ENCODE results near the gene FXYD3.

FXYD3 gene

DNA sequence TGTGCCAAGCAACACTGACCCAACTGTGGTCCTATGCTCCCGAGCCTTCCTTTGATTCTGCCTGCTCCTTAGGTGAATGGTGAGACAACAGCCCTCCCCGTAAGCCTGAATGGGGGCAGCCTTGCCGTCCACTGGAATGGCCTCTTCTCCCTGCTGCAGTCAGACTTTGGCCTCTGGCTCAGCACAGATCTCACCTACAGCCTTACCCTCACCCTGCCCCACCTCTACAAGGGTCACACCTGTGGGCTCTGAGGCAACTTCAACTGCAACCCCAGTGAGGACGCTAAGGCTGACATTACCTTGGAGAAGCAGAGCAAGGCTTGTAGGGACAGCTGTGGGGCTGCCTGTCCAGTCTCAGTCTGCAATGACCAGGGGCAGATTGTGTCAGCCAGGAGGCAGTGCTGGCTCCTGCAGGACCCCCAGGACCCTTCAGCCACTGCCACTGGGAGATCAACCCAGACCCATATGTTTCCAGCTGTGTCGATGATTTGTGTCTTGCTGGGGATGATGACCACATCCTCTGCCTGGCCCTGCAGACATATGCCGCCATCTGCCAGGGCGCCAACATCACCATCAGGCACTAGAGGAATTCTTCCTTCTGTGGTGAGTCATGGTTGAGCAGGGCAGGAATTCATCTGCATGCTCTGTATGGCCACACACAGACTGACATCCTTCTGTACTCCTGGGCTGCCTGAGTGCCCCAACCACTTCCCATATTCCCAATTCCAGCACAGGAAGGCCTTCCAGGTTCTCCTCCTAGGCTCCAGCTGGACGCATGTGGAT, 27.3 kb upstream of the FXYD3 start:
- Histone ChIP-seq H3K36me3 (ENCODE audit: insufficient read depth, low read length) (no peaks in the 10 kb centered on the region), H3K4me2 (ENCODE audit: low read length) (no peak overlapping the region), H3K9ac (ENCODE audit: low read depth, low read length) (no peak overlapping the region), H3K4me3 (ENCODE audit: low read length) (no peak overlapping the region), H3K27me3 (ENCODE audit: control insufficient read depth, insufficient read depth, low read length) (peaks cover 2% of the 10 kb centered on the region), H3K4me1 (ENCODE audit: control insufficient read depth, insufficient read depth, low read length) (peaks cover 15% of the 10 kb centered on the region), H3K9me3 (replicated peaks; ENCODE audit: low read length) (no peaks in the 10 kb centered on the region)

DNA sequence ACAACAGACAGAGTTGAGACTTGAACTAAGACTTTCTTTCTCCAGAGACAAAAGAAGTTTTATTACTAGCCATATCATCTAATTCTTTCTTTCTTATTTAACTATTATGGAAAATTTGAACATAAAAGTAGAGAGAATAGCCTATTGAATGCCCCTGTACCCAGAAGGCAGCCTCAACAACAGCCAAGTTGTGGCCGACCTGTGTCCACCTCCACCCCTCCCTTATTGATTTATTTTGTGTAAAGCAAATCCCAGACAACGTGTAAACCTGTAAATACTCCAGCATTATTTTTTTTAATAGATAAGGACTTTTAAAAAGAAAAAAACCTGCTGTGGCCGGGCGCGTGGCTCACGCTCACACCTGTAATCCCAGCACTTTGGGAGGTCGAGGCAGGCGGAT, 26.1 kb upstream of the FXYD3 start:
- Histone ChIP-seq H3K9me3 (replicated peaks; ENCODE audit: low read length) (no peaks in the 10 kb centered on the region), H3K4me2 (ENCODE audit: low read length) (no peak overlapping the region), H3K4me1 (ENCODE audit: control insufficient read depth, insufficient read depth, low read length) (peaks cover 15% of the 10 kb centered on the region), H3K27me3 (ENCODE audit: control insufficient read depth, insufficient read depth, low read length) (peaks cover under 1% of the 10 kb centered on the region), H3K4me3 (ENCODE audit: low read length) (no peak overlapping the region), H3K9ac (ENCODE audit: low read depth, low read length) (no peak overlapping the region), H3K36me3 (ENCODE audit: insufficient read depth, low read length) (no peaks in the 10 kb centered on the region)

DNA sequence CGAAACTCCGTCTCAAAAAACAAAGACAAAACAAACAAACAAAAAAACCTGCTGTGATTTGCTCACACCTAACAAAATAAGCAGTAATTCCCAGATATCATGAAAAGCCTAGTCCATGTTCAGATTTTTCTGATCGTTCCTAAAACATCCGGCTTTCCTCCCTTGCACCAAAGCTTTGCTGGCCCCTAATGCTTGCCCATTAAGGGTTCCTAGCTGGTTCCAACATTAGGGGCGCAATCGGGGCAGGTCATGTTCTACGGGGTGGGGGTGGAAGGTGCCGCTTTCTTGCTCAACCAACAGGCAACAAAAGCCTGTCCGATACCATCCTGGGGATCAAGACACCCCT, 25.5 kb upstream of the FXYD3 start:
- no peaks in the 10 kb centered on the region for H3K27me3 ChIP-seq (ENCODE audit: control insufficient read depth, insufficient read depth, low read length)
- no peak overlapping the region for H3K4me2 ChIP-seq (ENCODE audit: low read length)
- H3K9me3 ChIP-seq (replicated peaks; ENCODE audit: low read length), result no peaks in the 10 kb centered on the region
- peaks cover 15% of the 10 kb centered on the region for H3K4me1 ChIP-seq (ENCODE audit: control insufficient read depth, insufficient read depth, low read length)
- no peak overlapping the region for H3K9ac ChIP-seq (ENCODE audit: low read depth, low read length)
- H3K4me3 ChIP-seq (ENCODE audit: low read length), result no peak overlapping the region
- H3K36me3 ChIP-seq (ENCODE audit: insufficient read depth, low read length), result no peaks in the 10 kb centered on the region

DNA sequence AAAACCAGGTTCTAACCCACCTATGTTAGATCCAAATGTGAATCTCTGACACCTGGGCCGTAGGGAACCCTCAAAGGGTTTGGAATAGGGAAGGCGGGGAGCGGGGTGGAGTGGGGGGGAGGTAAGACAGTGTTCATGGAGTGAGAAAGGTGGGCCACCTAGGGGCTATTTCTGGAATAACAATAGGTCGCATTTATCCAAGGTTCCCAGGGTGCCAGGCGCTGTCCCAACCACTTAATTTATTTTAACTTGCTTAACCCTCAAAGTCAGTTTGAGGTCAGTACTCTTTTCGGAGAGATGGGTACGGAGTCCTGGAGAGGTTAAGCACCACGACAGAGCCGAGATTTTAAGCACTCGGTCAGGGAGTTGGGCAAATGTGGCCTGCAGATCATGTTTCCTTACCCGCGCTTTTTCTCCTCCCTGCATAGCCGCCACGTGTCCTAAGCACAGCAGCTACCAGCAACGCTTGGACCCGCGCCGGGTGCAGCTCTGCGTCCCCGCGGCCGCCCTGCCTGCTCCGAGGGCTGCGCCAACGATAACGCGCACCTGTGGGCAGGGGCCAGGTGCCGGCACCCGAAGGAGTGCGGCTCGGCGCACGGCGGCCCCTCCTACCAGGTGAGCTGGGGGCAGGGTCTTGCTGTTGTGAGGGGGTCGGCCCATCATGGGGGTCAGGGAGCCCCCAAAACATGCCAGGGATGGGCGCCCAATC, 25.0 kb upstream of the FXYD3 start:
- no peak overlapping the region for H3K9ac ChIP-seq (ENCODE audit: low read depth, low read length)
- H3K4me1 ChIP-seq (ENCODE audit: control insufficient read depth, insufficient read depth, low read length), result peaks cover 15% of the 10 kb centered on the region
- no peaks in the 10 kb centered on the region for H3K9me3 ChIP-seq (replicated peaks; ENCODE audit: low read length)
- no peak overlapping the region for H3K4me3 ChIP-seq (ENCODE audit: low read length)
- no peaks in the 10 kb centered on the region for H3K27me3 ChIP-seq (ENCODE audit: control insufficient read depth, insufficient read depth, low read length)
- H3K4me2 ChIP-seq (ENCODE audit: low read length), result peak overlapping the region; percentile 48
- H3K36me3 ChIP-seq (ENCODE audit: insufficient read depth, low read length), result no peaks in the 10 kb centered on the region

DNA sequence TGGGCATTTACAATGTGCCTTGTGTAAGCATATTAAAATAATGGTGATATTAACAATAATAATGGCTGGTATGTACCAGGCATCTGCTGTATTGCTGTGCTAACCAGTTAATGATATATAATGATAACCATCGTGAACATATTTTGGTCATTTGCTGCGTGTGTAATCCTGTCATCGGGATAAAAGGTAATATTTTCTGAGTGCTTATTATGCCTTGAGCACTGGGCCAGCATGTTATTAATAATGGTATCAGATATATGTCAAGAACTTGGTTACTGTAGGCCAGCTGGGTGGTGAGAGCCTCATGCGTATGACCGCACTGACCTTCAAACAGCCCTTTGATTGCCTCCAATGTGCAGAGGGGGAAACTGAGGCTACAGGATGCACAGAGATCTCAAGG, 22.2 kb upstream of the FXYD3 start:
- Histone ChIP-seq H3K4me3 (ENCODE audit: low read length) (no peak overlapping the region), H3K4me2 (ENCODE audit: low read length) (no peak overlapping the region), H3K27me3 (ENCODE audit: control insufficient read depth, insufficient read depth, low read length) (peaks cover 7% of the 10 kb centered on the region), H3K9ac (ENCODE audit: low read depth, low read length) (no peak overlapping the region), H3K9me3 (replicated peaks; ENCODE audit: low read length) (no peaks in the 10 kb centered on the region), H3K4me1 (ENCODE audit: control insufficient read depth, insufficient read depth, low read length) (peaks cover 11% of the 10 kb centered on the region), H3K36me3 (ENCODE audit: insufficient read depth, low read length) (no peaks in the 10 kb centered on the region)

DNA sequence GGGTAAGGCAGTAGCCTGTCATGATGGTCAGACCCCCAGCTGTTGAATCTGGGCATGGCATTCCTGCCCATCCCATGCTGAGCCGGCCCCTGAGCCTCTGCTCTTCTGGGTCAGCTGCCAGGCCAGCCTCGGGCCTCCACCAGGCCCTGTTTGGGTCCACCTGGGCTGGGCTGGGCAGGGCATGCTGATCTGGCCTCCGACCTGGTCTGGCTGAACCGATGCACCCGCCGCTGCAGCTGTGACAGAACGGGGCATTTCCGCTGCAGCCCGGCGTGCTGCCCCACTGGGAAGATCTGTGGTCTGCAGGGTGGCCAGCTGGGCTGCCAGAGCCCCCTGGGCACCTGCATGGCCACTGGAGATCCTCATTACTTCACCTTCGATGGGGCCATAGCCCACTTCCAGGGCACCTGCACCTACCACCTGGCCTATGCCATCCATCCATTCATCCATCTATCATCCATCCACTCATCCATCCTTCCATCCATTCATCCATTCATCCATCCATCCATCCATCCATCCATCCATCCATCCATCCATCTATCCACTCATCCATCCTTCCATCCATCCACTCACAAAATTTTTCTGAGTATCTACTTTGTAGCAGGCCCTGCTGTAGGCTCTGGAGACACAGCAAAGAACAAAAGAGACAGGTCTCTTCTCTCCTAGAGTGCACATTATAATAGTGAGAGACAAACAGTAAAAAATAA, 21.5 kb upstream of the FXYD3 start:
- peaks cover 12% of the 10 kb centered on the region for H3K27me3 ChIP-seq (ENCODE audit: control insufficient read depth, insufficient read depth, low read length)
- peaks cover 6% of the 10 kb centered on the region for H3K4me1 ChIP-seq (ENCODE audit: control insufficient read depth, insufficient read depth, low read length)
- no peak overlapping the region for H3K4me2 ChIP-seq (ENCODE audit: low read length)
- no peaks in the 10 kb centered on the region for H3K36me3 ChIP-seq (ENCODE audit: insufficient read depth, low read length)
- H3K4me3 ChIP-seq (ENCODE audit: low read length), result no peak overlapping the region
- no peaks in the 10 kb centered on the region for H3K9me3 ChIP-seq (replicated peaks; ENCODE audit: low read length)
- no peak overlapping the region for H3K9ac ChIP-seq (ENCODE audit: low read depth, low read length)

DNA sequence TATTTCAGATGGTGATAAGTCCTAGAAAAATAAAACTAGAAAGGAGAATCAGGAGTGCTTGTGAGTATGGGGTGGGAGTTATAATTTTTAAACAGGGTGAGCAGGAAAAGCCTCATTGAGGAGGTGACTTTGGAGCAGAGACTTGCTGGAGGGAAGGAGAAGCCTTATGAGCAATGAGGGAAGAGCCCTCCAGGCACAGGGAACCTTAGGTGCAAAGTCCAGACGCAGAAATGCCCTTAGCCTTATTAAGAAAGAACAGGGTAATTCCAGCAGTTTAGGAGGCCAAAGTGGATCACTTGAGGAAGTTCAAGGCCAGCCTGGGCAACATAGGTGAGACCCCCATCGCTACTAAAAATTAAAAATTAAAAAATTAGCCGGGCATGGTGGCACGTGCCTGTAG, 21.0 kb upstream of the FXYD3 start:
- Histone ChIP-seq H3K27me3 (ENCODE audit: control insufficient read depth, insufficient read depth, low read length) (peaks cover 14% of the 10 kb centered on the region), H3K9me3 (replicated peaks; ENCODE audit: low read length) (no peaks in the 10 kb centered on the region)

DNA sequence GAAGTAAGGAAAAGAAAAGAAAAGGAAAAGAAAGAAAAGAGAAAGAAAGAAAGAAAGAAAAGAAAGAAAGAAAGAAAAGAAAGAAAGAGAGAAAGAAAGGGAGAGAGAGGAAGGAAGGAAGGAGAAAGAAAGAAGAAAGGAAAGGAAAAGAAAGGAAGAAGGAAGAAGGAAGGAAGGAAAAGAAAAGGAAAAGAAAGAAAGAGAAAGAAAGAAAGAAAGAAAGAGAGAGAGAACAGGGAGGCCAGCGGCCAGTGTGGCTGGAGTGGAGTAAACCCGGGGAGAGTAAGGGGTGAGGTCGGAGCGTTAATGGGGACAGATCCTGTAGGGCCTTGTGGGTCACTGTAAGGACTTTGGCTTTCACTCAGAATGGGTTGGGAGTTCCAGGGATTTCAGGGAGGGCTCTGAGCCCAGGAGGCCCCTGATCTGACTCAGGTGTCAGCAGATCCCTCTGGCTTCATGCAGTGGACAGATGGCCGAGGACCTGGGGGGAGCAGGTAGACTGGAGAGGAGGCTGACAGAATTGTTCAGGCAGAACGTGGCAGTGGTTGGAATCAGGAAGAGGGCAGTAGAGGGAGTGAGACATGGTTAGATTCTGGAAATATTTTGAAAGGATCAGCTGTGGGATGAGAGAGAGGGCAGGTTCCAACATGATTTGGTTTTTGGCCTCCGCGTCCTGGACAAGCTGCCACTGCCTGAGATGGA, 19.8 kb upstream of the FXYD3 start:
- Histone ChIP-seq H3K9me3 (replicated peaks; ENCODE audit: low read length) (no peaks in the 10 kb centered on the region), H3K27me3 (ENCODE audit: control insufficient read depth, insufficient read depth, low read length) (peaks cover 15% of the 10 kb centered on the region), H3K4me1 (ENCODE audit: control insufficient read depth, insufficient read depth, low read length) (peaks cover under 1% of the 10 kb centered on the region), H3K4me2 (ENCODE audit: low read length) (no peak overlapping the region), H3K36me3 (ENCODE audit: insufficient read depth, low read length) (no peaks in the 10 kb centered on the region), H3K9ac (ENCODE audit: low read depth, low read length) (no peak overlapping the region), H3K4me3 (ENCODE audit: low read length) (no peak overlapping the region)

More for the DNA sequence above, 21.0 kb upstream of the FXYD3 start:
- H3K4me2 ChIP-seq (ENCODE audit: low read length), result no peak overlapping the region
- H3K36me3 ChIP-seq (ENCODE audit: insufficient read depth, low read length), result no peaks in the 10 kb centered on the region
- H3K9ac ChIP-seq (ENCODE audit: low read depth, low read length), result no peak overlapping the region
- peaks cover 6% of the 10 kb centered on the region for H3K4me1 ChIP-seq (ENCODE audit: control insufficient read depth, insufficient read depth, low read length)
- H3K4me3 ChIP-seq (ENCODE audit: low read length), result no peak overlapping the region

DNA sequence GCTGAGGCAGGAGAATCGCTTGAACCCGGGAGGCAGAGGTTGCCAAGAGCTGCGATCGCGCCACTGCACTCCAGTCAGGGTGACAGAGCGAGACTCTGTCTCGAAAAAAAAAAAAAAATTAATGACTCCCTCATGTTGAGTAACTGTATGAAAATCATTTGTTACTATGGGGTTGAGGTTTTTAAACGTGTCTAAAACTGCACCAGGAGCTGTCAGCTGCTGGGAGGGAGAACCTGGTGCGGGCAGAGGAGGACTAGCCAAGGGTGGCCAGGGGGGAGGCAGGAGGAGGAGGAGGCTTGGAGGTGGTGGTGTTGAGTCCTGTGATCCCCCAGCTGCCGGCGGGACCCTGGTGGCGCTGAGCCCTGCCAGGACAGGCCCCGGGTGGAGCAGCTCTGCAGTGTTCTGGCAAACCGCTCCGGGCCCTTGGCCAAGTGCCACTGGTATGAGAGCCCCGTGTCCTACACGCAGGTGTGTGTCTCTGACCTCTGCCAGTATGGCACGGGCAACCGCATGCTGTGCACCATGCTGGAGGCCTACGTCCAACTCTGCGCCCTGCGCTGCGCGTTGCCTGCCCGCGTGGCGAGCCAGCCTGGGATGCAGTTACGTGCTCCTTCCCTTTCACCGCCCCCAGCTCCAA, 17.1 kb upstream of the FXYD3 start:
- H3K4me2 ChIP-seq (ENCODE audit: low read length), result no peak overlapping the region
- H3K4me1 ChIP-seq (ENCODE audit: control insufficient read depth, insufficient read depth, low read length), result no peaks in the 10 kb centered on the region
- H3K9me3 ChIP-seq (replicated peaks; ENCODE audit: low read length), result no peaks in the 10 kb centered on the region
- H3K4me3 ChIP-seq (ENCODE audit: low read length), result no peak overlapping the region
- H3K9ac ChIP-seq (ENCODE audit: low read depth, low read length), result no peak overlapping the region
- H3K36me3 ChIP-seq (ENCODE audit: insufficient read depth, low read length), result no peaks in the 10 kb centered on the region
- peaks cover 17% of the 10 kb centered on the region for H3K27me3 ChIP-seq (ENCODE audit: control insufficient read depth, insufficient read depth, low read length)

DNA sequence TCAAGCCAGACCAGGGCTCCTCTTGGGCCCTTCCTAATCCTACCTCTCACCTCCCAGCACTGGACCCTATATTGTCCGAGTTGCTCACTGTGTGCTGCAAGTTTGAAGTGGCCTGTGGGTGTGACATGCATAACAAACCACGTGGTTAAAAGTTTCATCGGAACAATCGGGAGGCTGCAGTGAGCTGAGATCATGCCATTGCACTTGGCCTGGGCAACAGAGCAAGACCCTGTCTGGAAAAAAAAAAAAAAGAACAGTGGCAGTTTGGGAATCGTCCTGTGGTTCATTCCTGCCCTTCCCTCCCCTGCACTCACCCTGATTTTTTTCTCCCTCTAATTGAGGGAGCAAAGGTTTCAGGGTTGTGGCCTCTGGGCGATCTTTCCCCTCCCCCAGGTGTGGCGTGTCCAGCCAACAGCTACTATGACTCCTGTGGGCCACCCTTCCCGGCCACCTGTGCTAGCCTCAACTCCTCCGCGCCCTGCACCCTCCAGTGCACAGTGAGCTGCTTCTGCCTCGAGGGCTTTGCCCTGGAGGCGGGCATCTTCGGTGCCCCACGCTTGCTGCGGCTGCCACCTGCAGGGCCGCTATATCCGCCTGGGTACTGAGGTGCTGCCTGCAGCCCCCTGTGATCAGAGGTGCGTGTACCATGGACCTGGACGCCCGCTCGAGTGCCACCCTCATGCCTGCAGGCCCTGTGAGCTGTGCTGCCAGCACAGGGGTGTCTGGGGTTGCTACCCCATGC, 16.3 kb upstream of the FXYD3 start:
- no peaks in the 10 kb centered on the region for H3K36me3 ChIP-seq (ENCODE audit: insufficient read depth, low read length)
- no peak overlapping the region for H3K4me3 ChIP-seq (ENCODE audit: low read length)
- no peak overlapping the region for H3K9ac ChIP-seq (ENCODE audit: low read depth, low read length)
- H3K27me3 ChIP-seq (ENCODE audit: control insufficient read depth, insufficient read depth, low read length), result peaks cover 17% of the 10 kb centered on the region
- H3K9me3 ChIP-seq (replicated peaks; ENCODE audit: low read length), result no peaks in the 10 kb centered on the region
- no peaks in the 10 kb centered on the region for H3K4me1 ChIP-seq (ENCODE audit: control insufficient read depth, insufficient read depth, low read length)
- no peak overlapping the region for H3K4me2 ChIP-seq (ENCODE audit: low read length)
